IPS-NIHi7 (cell line): Measurements from ENCODE around the gene GPR149.
"Not testable (repeated sequence)": the region's sequence is repeated elsewhere in the genome, so short reads cannot be mapped to it uniquely, and the experiment has no call there.

Experiments used
- DNase-seq: peaks from one replicate; pipeline ENCODE4 v3.0.0; 2012; ENCODE audit warnings: mixed read lengths; ENCODE audit errors: extremely low spot score

Gene GPR149, protein sequence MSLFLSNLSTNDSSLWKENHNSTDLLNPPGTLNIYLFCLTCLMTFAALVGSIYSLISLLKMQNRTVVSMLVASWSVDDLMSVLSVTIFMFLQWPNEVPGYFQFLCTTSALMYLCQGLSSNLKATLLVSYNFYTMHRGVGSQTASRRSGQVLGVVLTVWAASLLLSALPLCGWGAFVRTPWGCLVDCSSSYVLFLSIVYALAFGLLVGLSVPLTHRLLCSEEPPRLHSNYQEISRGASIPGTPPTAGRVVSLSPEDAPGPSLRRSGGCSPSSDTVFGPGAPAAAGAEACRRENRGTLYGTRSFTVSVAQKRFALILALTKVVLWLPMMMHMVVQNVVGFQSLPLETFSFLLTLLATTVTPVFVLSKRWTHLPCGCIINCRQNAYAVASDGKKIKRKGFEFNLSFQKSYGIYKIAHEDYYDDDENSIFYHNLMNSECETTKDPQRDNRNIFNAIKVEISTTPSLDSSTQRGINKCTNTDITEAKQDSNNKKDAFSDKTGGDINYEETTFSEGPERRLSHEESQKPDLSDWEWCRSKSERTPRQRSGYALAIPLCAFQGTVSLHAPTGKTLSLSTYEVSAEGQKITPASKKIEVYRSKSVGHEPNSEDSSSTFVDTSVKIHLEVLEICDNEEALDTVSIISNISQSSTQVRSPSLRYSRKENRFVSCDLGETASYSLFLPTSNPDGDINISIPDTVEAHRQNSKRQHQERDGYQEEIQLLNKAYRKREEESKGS

GRCh38 chr3:154430014-154430413, at the start of gene GPR149:
Gene GPR149, minus strand, starts transcription at chr3:154430190. Its CDS starts 575 bp downstream, at chr3:154429615.
- peak; percentile 57 for DNase-seq

DNA sequence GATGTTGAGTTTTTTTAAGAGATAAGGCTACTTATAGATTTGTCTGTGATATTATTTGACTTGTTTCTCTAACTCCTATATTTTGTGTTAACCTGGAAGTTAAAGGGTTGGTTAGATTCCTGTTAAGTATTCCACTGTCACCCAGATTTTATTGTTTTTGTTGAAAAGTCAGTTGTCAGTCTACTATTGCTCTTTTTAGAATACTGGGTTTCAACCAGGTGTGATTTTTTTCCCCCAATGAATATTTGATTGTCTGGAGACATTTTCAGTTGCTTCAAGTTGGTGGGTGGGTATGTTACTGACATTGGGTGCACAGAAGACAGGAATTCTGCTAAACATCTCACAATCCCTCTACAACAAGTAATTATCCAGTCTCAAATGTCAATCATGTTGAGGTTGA, 43.8 kb upstream of the GPR149 start:
- DNase-seq, result no peak

DNA sequence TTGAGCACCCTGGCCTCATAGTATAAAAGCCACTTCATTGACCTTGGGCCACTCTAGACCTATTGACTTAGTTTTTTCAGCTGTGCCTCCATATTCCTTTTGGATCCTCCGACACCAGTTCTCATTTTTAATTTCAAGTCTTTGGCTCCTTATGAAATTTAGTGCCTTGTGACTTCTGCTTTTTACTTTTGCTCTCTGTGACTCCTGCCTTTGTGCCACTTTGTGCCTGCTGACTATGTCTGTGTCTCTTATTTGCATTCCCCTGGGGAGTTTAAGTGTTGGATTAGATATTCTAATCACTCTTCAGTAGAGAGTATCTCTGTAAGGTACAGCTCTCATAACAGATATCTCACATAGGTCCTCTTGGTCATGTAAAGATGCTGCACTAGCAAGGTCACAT, 39.6 kb upstream of the GPR149 start:
- no peak for DNase-seq

- DNase-seq, result no peak
Measured at GRCh38 chr3:154464440-154465190, 34.6 kb upstream of the GPR149 start.

DNA sequence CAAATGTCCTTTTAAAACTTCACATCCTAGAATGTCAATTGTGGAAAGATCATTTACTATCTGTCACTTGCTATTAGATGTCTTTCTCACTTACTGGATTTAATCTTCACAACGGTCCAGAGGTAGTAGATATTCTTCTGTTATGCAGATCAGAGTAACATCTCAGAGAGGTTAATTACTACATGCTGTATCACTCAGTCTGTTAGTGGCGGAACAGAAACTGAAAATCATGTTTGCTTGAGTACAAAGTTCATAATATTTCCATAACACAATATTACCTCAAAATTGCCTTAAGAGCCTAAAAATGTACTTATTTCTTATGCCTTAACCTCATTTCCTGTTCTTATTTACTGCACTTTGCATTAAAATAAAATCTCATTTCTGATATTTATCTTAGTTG, 28.6 kb upstream of the GPR149 start:
- DNase-seq, result no peak

- DNase-seq, result not testable (repeated sequence)
Measured at GRCh38 chr3:154439081-154439480, 9.1 kb upstream of the GPR149 start.

- DNase-seq, result no peak
Measured at GRCh38 chr3:154431043-154431442, 1.1 kb upstream of the GPR149 start.

GRCh38 chr3:154428286-154429206, 1.4 kb downstream of the GPR149 start:
- DNase-seq, result peak; percentile 40

- peak; percentile 39 for DNase-seq
Measured at GRCh38 chr3:154427685-154428285, 2.2 kb downstream of the GPR149 start.

GRCh38 chr3:154422694-154423093, 7.3 kb downstream of the GPR149 start:
- no peak for DNase-seq

DNA sequence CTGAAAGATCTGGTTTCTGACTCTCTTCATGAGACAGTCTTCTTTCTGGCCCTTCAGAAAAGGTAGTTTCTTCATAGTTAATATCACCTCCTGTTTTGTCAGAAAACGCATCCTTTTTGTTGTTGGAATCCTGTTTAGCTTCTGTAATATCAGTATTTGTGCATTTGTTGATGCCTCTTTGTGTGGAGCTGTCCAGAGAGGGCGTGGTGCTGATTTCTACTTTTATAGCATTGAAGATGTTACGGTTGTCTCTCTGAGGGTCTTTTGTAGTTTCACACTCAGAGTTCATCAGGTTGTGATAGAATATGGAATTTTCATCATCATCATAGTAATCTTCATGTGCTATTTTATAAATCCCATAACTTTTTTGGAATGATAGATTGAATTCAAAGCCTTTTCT, 8.9 kb downstream of the GPR149 start:
- peak; percentile 12 for DNase-seq

- DNase-seq, result no peak
Measured at GRCh38 chr3:154398084-154398967, 31.7 kb downstream of the GPR149 start.

GRCh38 chr3:154389861-154390260, 40.1 kb downstream of the GPR149 start:
- no peak for DNase-seq

DNA sequence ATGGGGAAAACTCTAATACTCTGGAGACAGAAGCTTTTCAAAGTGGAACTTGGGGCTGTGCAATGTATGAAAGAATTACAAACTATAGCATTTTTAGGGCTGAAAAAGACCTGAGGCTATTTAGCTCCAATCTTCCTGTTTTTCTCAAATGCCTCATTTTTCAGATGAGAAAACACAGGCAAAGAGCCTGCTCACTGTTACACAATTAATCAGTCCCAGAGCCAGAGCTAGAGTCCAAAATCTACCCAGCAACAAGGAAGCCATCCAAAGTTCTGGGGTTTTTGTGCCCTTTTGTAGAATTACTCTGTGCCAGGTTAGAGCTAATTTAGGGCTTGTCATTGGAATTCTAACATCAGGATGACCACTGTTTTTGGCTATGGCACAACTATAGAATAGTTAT, 45.5 kb downstream of the GPR149 start:
- no peak for DNase-seq

- DNase-seq, result no peak
Measured at GRCh38 chr3:154378311-154378710, 51.7 kb downstream of the GPR149 start.

DNA sequence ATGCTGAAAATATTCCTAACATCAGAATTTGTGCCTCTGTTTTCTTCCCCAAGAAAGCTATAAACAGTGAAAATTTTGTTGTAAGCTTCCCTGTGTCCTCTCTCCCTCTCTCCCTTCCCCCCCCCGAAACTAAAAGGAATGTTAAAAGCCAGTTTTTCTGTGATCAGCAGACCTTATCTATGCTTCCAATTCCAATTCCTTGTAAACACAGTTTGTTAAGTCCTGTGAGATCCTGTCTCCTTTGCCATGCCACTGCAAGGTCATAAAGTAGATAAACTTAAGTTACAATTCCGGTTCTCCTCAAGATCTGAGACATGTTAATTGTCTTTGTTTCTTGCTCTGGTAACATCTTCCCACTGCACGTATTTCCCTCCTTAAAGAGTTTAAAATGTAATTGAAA, 62.8 kb downstream of the GPR149 start:
- no peak for DNase-seq

DNA sequence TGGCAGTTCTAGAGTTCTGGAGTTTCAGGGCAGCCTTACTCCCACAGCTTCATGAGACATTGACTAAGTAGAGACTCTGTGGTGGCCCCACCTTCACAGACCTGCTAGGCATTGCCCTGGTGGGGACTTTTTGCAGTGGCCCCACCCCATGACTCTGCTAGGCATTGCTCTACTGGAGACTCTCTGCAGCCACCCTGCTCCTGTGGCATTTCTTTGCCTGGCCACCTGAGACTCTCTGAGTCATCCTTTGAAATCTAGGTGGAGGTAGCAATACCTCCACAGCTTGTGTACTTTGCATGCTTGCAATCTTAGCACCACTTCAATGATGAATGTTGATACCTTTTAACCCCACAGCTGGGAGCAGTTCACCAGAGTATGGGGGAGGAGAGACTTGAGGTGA, 65.1 kb downstream of the GPR149 start:
- DNase-seq, result no peak

GRCh38 chr3:154361099-154361498, 68.9 kb downstream of the GPR149 start:
- DNase-seq, result no peak

GRCh38 chr3:154356009-154356408, 74.0 kb downstream of the GPR149 start:
- no peak for DNase-seq

- DNase-seq, result no peak
Measured at GRCh38 chr3:154349223-154349622, 80.8 kb downstream of the GPR149 start.
